ENCODE results near the gene TOR1A.

DNA sequence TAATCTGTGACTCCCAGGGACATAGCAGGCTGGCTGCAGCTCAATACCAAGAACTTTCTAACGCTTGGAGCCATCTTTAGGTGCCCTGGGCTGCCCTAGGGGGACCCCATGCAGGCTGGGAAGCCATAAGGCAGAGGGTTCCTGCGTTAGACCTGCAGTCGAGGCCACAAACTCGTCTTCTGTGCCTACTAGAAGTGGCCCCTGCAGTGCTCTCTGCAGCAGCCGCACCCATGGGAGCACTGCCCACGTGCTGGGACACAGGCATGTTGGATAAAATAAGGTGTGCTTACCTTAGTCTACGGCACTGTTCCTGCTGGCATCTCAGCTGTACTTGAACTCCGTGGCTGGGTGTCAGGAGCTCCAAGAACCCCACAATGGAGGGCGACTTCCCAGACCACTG, 11.6 kb downstream of the TOR1A start:
- TF ChIP-seq CTCF (IDR thresholded peaks at IDR 0.05) (no peak), NR3C1 (IDR thresholded peaks at IDR 0.05) (no peak), CEBPB (IDR thresholded peaks at IDR 0.05) (no peak), HMGXB4 (CRISPR knock-in tag; IDR thresholded peaks at IDR 0.05; ENCODE audit: borderline replicate concordance) (no peak), POLR2A (IDR thresholded peaks at IDR 0.05; ENCODE audit: low read length) (no peak), TP53 (CRISPR knock-in tag; IDR thresholded peaks at IDR 0.05) (no peak), MAX (IDR thresholded peaks at IDR 0.05) (no peak)

All from A549 (cell line).